ENCODE results near the gene PTPRT.

The PTPRT gene

GRCh38 chr20:42974347-42974746, 215.4 kb downstream of the PTPRT start:
- no peak for DNase-seq (ENCODE audit: low spot score)

DNA sequence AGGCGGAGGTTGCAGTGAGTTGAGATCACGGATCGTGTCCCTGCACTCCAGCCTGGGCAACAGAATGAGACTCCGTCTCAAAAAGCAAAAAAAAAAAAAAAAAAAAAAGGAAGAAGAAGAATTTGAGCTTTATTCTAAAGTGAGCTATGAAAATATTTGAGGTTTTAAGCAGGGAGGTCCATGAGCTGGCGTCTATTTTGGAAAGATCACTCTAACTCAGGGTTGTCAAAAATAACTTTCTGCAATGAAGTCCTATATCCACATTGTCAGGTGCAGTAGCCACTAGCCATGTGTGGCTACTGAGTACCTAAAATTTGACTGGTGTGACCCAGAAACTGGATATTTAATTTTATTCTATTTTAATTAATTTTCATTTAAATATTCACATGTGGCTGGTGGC, 217.1 kb downstream of the PTPRT start:
- no peak for DNase-seq (ENCODE audit: low spot score)

GRCh38 chr20:42968746-42969145, 221.0 kb downstream of the PTPRT start:
- no peak for DNase-seq (ENCODE audit: low spot score)

- no peak for DNase-seq (ENCODE audit: low spot score)
These were observed 225.9 kb downstream of the PTPRT start for GRCh38 chr20:42963796-42964195.

GRCh38 chr20:42961771-42962170, 227.9 kb downstream of the PTPRT start:
- DNase-seq (ENCODE audit: low spot score), result no peak

DNA sequence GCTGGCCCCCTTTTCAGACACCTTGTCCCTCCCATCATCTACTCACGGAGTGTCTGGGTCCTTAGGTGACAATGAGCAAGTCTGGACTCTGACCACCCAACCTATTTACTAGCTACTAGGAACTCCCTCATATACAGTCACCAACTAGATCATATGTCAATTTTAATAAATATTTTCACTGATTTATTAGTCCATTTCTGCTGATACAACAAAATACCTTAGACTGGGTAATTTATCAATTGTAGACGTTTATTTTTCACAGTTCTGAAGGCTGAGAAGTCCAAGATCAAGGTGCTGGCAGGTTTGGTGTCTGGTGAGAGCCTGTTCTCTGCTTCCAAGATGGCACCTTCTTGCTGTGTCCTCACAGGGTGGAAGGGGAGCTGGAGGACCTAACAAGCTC, 229.7 kb downstream of the PTPRT start:
- DNase-seq (ENCODE audit: low spot score), result no peak

DNA sequence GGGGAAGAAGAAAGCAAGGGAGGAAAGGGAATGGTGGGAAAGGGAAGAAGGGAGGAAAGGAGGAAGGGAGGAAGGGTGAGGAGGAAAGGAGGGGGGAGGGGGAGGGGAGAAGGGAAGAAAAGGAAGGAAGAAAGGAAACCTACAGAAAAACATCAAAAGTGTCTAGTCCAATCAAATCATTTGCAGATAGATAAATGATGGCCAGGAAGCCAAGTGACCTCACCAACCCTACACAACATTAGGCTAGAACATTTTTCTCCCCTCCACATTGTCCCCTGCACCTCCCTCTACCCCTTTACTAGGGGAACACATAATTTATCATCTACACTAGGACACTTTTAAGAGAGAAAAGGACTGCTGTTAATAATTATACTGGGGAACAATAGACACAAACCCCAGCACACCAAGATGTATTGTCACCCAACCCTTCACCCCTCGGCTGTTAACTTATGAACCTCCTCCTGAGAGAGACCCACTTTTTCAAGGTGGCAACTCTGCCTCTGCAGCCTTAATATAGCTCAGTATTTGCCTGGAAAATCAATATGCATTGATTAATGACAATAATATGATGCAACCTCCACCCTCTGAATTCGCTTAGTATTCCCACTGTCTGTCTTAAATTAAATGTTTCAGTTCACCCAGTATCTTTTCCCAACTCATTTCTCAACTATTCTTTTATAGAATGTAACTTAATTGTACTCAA, 231.2 kb downstream of the PTPRT start:
- DNase-seq (ENCODE audit: low spot score), result no peak

GRCh38 chr20:42957704-42958095, 232.0 kb downstream of the PTPRT start:
- no peak for DNase-seq (ENCODE audit: low spot score)

- no peak for DNase-seq (ENCODE audit: low spot score)
These were observed 232.5 kb downstream of the PTPRT start for GRCh38 chr20:42957018-42957703.

GRCh38 chr20:42955713-42956112, 234.0 kb downstream of the PTPRT start:
- no peak for DNase-seq (ENCODE audit: low spot score)

- no peak for DNase-seq (ENCODE audit: low spot score)
These were observed 234.8 kb downstream of the PTPRT start for GRCh38 chr20:42954951-42955350.

DNA sequence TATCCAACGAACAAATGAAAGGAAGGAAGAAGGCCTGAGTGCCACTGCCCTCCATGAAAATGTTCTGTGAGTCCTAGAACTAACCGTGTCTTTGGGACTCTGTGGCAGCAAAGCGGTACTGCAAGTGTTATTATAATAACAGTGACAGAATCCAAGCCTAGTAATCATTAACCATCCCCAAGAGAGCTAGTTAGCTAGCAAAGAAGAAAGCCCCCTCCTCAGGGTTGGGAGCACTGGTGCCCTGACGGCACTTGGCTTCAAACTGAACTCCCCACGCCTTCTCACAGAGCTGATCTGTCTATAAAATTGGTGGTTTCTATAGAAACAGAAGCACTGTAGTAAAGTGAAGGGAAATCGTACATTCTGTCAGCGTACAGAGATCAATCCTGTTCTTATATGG, 239.8 kb downstream of the PTPRT start:
- no peak for DNase-seq (ENCODE audit: low spot score)

- DNase-seq (ENCODE audit: low spot score), result no peak
These were observed 244.3 kb downstream of the PTPRT start for GRCh38 chr20:42945234-42945994.

DNA sequence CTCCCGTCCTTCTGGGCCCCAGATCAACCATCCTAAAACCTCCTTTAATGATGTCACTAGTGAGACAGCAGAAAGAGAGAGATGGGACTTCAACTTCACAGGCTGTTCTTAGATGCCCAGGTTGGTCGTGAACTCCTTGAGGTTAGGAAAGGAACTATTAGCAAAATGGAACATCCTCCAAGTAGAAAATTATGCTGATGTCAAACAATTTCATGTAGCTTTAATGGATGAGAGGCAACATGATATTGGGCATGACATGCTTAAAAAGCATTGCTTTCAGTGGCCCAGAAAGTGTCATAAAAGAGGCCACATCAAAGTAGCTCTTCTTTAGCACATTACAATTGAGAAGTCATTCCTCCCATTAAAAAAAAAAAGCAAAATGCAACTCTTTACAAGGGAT, 248.1 kb downstream of the PTPRT start:
- no peak for DNase-seq (ENCODE audit: low spot score)

DNA sequence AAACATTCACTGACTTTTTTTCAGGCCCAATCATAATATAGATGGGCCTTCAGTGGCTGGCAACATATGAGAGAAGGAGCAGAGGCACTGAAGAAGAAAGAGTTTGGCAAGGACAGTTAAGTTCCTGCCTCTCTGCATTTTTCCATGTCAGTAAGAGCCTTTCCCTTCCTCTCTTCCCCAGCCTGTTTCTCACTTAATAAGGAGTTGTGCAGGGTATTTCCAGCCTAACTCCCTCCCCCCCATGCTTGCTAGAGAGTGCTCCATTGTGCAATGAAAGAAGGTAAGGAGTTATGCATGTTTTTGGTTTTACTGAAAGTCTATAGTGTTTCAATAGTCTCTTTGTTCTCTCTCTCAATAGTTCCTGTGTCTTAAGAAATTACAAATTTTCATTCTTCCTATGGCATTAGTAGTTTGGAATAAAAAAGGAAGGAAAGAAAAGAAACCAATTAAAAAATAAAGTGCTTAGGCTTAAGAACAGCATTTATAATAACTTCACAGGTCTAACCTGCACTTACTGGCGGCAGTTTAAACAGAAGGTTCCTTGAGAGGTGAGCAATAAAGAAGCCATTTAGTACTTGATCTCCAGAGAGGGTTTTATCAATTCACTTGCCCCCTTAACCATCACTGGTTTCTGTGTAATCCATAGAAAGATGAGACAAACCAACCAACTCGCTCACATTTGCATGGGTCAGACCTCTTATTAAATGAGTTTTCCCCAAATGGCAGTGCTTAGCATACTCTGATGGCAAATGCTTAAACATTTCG, 251.1 kb downstream of the PTPRT start:
- DNase-seq (ENCODE audit: low spot score), result no peak

DNA sequence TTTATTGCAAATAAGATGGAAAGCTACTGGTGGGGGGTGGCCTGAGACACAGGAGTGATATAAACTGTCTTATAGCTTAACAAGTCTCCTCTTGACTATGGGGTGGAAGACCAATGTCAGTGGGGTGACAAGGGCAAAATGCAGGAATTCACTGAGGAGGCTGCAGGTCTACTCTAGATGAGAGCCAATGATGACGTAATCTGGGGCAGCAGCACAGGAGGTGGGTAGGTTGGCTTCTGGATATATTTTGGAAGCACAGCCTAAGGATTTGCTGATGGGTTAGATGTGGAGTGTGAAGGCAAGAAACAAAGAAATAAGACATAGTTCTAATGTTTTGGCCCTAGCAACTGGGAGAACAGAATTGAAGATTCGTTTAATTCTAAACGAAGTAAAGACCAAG, 253.2 kb downstream of the PTPRT start:
- no peak for DNase-seq (ENCODE audit: low spot score)

DNA sequence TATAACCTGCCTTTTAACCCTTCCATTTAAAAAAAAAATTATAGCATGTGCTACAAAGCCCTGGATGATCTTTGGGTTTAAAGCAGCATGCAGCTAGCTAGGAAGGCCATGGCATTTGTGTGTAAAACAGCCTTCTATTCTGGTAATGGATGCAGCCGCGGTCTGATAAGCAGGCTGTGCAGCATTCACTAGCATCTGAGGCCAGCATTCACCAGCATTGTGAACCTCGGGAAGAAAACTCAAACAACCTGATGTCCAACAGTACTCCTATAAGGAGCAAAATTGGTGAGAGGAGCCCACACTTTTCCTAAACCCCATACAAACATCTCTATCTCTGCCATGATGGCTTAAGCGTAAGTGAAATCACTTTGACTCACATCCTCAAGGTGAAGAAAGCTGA, 265.5 kb downstream of the PTPRT start:
- DNase-seq (ENCODE audit: low spot score), result no peak

GRCh38 chr20:42923348-42923918, 266.3 kb downstream of the PTPRT start:
- DNase-seq (ENCODE audit: low spot score), result no peak

DNA sequence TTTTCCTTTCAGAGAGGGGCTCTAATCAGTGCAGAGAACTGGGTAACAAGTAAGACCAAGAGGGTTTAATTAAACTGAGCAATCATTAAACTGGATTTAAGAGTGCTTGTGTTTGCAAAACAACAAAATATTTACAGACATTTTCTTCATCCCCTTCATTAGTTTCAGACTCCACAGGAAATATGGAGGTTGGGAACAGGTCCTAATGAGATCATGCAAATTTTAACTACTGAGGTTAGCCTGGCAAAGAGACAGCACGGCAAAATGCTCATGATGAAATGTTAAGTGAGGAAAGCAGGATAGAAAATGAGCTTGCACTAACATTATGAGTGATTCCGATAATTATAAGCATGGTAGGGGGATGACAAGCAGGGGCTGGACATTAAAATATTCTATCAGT, 268.9 kb downstream of the PTPRT start:
- DNase-seq (ENCODE audit: low spot score), result no peak

- no peak for DNase-seq (ENCODE audit: low spot score)
These were observed 270.4 kb downstream of the PTPRT start for GRCh38 chr20:42919316-42919715.

GRCh38 chr20:42915081-42915480, 274.6 kb downstream of the PTPRT start:
- no peak for DNase-seq (ENCODE audit: low spot score)

GRCh38 chr20:42914302-42914701, 275.4 kb downstream of the PTPRT start:
- no peak for DNase-seq (ENCODE audit: low spot score)

Measured in germinal center (tissue), 1 donor.